SKM-1 treated with dmso at 0.1 percent for 144 hours (cell line): ENCODE results near the gene ARHGAP10.

ENCODE experiments used
- DNase-seq: peaks from one replicate; lab custom pipeline; 2025; ENCODE audit not compliant: unreplicated experiment; lab: John Stamatoyannopoulos, UW

ARHGAP10 gene

GRCh38 chr4:147731580-147732517 lies at the start of gene ARHGAP10:
TSS of gene ARHGAP10 (plus strand) at chr4:147732088. CDS start at chr4:147732302, 214 bp downstream.
- DNase-seq = peak; percentile 76

GRCh38 chr4:147682755-147683154 lies 49.1 kb upstream of the ARHGAP10 start:
- DNase-seq = no peak

GRCh38 chr4:147683188-147683591 lies 48.7 kb upstream of the ARHGAP10 start:
- DNase-seq = peak; percentile 22

GRCh38 chr4:147683717-147684700 lies 47.9 kb upstream of the ARHGAP10 start, which contains the start of gene PRMT9:
TSS of gene PRMT9 (minus strand) at chr4:147684163. CDS start at chr4:147683987, 176 bp downstream.
- DNase-seq = peak; percentile 73

GRCh38 chr4:147689067-147689466 lies 42.8 kb upstream of the ARHGAP10 start:
- DNase-seq = no peak

- no peak for DNase-seq
Observed at GRCh38 chr4:147691820-147692219, 40.1 kb upstream of the ARHGAP10 start.

GRCh38 chr4:147693218-147693617 lies 38.7 kb upstream of the ARHGAP10 start:
- no peak for DNase-seq

- no peak for DNase-seq
Observed at GRCh38 chr4:147696866-147697265, 35.0 kb upstream of the ARHGAP10 start.

GRCh38 chr4:147704846-147705245 lies 27.0 kb upstream of the ARHGAP10 start:
- DNase-seq = no peak

GRCh38 chr4:147707892-147708672 lies 23.8 kb upstream of the ARHGAP10 start:
- no peak for DNase-seq

- no peak for DNase-seq
Observed at GRCh38 chr4:147709999-147710398, 21.9 kb upstream of the ARHGAP10 start.

GRCh38 chr4:147714575-147715401 lies 17.1 kb upstream of the ARHGAP10 start:
- no peak for DNase-seq

- DNase-seq = peak; percentile 59
Observed at GRCh38 chr4:147717878-147718277, 14.0 kb upstream of the ARHGAP10 start.

- DNase-seq = no peak
Observed at GRCh38 chr4:147723326-147723725, 8.6 kb upstream of the ARHGAP10 start.

- DNase-seq = no peak
Observed at GRCh38 chr4:147724468-147725201, 7.3 kb upstream of the ARHGAP10 start.

- no peak for DNase-seq
Observed at GRCh38 chr4:147725673-147726072, 6.2 kb upstream of the ARHGAP10 start.

- DNase-seq = no peak
Observed at GRCh38 chr4:147727476-147728028, 4.3 kb upstream of the ARHGAP10 start.

- DNase-seq = peak; percentile 22
Observed at GRCh38 chr4:147730333-147730732, 1.6 kb upstream of the ARHGAP10 start.
